UCSD-AML1 (cell line): ENCODE measurements around the gene MYO9B.
"Not testable (repeated sequence)": the region's sequence is repeated elsewhere in the genome, so short reads cannot be mapped to it uniquely, and the experiment has no call there.

Experiments
- DNase-seq: peaks from one replicate; lab custom pipeline; 2025; ENCODE audit not compliant: unreplicated experiment; lab: John Stamatoyannopoulos, UW

MYO9B gene

DNA sequence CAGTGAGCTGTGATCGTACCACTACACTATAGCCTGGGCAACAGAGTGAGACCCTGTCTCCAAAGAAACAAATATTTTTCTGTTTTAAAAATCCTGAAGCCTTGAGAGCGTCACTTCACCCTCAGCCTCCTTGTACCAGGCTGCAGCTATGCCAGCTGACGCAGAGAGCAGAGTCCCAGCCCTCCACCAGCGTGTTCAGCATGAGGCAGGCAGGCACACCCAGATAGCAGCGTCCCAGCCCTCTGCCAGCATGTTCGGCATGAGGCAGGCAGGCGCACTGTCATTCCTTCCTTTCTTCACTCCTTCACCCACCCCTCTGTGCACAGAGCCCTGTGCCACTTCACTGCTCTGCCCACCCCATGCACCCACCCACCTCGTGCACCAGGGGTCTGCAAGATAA is 96.3 kb downstream of the MYO9B start:
- no peak for DNase-seq

DNA sequence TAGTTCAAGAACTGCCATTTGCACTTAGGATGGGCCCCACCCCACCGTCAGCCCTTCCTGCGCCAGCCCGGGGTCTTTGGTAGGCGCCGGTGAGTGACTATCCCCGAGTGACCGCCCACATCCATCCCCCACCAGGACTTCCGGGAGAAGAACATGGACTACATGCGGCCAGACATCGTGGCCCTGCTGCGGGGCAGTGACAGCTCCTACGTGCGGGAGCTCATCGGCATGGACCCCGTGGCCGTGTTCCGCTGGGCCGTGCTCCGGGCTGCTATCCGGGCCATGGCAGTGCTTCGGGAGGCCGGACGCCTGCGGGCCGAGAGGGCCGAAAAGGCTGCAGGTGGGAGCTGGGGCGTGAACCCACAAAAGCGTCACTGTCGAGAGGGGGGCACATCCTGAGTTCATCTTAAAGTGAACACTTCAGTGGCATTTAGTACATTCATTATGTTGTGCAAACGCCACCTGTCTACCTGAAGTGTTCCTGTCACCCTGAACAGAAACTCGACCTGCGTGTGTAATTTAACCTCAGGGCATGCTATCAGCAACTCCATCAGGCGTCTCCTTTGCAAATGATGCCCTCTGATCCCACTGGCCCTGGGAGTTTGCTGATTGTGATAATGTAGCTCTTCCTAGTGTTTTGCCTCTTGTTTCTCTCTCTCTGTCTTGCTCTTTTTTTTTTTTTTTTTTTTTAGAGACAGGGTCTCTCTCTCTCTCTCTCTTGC is 97.2 kb downstream of the MYO9B start:
- DNase-seq = no peak

DNA sequence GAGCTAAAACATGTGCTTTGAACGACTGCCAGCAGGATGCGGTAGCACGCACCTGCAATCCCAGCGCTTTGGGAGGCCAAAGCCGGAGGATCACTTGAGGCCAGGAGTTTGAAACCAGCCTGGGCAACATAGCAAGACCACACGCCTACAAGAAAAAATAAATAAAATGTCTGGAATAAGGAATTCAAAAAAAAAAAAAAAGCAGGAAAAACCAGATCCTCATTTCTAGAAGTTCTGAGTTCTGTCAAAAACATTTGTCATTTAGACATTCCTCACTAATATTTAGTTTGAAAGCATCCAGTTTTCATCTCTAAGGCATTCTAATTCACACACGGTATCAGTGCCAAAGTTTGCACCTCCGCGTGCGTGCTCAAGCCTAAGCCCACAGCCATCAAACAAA is 102.7 kb downstream of the MYO9B start:
- no peak for DNase-seq

DNA sequence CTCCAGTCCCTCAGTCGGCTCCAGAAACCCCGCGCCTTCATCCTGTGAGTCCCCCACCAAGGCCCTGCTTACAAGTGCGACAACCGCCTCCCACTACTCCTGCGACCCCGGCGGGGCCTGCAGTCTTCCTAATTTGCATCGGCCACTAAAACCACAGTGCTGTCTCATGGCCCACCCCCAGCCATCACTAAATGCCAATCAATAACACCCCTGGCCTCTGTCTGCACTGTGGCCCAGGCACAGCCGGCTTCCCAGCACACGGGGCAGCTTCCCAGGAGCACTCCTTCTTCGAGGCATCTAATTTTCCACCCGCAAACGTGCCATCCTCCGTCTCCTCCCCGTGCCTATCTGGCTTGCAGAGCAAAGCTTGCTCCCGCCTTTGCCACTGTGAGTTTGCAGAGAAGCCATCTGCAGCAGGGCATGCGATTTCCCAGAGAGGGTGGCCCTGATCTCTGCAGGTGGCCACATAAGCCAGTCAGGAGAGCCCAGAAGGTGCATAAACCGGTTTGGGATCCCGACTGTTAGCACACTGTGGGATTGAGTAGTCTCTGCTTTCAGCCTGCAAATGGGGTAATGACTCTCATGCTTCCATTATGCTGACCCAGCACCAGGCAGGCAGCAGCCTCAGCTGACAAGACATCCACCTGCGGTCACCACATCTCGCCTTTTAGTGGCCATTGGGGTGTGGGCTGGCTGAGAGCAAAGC is 105.6 kb downstream of the MYO9B start:
- DNase-seq = no peak

DNA sequence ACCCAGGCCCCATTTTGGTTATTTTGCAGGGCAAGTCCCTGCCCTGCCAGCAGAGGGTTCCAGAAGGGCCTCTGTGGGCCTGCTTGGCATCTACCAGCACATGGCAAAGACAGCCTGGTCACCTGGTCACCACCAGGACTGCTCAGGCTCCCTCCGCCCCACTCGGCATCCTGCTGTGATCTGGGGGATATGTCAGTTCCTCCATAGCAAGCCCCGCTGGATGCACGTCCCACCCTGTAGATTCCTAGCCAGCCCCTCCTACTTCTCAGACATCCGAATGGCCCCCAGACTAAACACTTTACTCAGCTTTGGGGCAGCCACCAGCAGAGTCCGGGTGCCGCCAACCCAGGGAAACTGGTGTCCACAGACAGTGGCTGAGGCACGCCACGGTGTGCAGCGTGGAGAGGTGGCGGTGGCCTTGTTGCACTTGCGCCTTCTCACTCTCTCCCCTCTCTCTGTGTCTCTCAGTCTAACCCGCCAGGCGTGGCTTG is 107.7 kb downstream of the MYO9B start:
- DNase-seq = peak; percentile 37

DNA sequence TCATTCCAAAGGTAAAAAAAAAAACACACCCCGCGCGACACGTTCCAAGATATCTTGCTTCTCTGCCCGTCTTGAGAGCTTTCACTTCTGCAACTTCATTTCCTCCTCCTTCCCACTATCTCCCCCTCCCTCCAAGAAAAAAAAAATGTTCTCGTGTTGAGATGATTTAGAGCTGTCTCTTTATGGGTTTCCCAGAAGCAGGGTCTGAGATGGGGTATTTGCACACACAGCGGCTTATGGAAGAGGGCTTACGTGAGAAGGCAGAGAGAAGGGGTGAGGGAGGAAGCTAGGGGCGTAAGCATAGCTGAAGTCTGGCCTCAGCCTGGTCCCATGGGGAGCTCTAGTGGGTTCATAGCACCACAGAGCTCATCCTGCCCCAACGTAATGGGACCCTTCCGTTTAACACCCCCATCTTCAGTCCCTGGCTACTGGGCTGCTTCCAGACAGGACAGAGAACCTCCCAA is 108.3 kb downstream of the MYO9B start:
- DNase-seq = peak; percentile 45

DNA sequence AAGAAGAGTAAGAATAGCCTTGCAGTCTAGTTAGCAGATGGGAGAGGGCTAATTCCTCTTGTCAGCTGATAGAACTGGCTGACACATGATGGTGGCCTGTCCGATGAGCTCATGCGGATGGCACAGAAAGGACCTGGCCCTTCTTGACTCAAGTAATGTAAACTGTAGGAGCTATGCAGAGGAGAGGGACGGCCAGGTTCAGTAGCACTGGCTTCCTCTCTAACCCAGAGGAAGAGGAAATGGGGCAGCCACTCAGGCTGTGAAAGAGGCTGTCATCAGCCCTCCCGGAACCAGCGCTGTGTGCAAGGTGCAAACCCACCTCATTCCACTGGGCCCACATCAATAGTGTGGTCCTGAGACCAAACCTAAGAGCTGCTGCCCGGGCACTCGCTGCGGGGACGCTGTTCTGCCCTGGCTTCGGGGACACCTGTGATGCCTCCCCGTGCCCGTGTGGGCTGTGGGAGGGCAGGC is 108.8 kb downstream of the MYO9B start:
- peak; percentile 45 for DNase-seq

DNA sequence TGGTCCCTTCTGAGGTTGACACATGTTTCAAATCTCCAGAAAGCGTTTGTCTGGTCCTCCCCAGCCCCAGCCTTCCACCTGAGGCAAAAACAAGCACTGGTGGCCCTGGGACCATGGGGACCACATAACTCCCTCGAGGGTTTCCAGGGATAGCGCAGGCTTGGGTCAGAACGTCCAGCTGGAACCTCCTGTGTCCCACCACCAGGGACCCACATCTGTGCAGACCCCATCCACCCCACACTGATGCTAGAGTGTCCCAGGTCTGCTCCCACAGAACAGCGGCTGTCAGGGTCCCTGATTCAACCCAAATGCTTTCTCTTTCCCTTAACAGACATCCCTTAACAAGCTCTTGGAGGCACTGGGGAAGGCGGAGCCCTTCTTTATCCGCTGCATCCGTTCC is 110.0 kb downstream of the MYO9B start:
- no peak for DNase-seq

DNA sequence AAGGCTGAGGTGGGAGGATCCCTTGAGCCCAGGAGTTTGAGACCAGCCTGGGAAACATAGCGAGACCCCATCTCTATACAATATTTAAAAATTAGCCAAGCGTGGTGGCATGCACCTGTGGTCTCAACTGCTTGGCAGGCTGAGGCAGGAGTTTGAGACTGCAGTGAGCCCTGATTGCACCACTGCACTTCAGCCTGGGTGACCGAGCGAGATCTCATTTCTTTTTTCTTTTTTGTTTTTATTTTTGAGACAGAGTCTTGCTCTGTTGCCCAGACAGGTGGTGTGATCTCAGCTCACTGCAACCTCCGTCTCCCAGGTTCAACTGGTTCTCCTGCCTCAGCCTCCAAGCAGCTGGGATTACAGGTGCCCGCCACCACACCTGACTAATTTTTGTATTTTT is 116.2 kb downstream of the MYO9B start:
- not testable (repeated sequence) for DNase-seq

DNA sequence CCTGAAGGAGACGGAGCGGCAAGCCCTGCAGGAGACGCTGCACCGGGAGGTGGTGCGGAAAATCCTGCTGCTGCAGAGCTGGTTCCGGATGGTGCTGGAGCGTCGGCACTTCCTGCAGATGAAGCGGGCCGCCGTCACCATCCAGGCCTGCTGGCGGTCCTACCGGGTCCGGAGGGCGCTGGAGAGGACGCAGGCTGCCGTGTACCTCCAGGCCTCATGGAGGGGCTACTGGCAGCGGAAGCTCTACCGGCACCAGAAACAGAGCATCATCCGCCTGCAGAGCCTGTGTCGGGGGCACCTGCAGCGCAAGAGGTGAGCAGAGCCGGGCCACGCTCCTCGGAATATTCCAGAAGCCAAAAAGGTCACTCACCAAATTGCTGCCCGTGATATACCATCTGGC is 117.2 kb downstream of the MYO9B start:
- no peak for DNase-seq

DNA sequence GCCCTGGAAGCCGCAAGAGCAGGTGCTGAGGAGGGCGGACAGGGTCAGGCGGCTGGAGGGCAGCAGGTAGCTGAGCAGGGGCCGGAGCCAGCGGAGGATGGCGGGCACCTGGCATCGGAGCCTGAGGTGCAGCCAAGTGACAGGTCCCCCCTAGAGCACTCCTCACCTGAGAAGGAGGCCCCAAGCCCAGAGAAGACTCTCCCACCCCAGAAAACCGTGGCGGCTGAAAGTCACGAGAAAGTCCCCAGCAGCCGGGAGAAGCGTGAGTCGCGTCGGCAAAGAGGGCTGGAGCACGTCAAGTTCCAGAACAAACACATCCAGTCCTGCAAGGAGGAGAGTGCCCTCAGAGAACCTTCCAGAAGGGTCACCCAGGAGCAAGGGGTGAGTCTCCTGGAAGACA is 119.0 kb downstream of the MYO9B start:
- DNase-seq = no peak

DNA sequence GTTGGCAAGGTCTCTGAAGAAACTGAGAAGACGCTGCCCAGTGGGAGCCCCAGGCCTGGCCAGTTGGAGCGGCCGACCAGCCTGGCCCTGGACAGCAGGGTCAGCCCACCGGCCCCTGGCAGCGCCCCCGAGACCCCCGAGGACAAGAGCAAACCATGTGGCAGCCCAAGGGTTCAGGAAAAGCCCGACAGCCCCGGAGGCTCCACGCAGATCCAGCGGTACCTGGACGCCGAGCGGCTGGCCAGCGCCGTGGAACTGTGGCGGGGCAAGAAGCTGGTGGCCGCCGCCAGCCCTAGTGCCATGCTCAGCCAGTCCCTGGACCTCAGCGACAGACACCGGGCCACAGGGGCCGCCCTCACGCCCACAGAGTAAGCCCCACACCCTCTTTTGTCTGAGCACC is 119.5 kb downstream of the MYO9B start:
- DNase-seq = no peak

DNA sequence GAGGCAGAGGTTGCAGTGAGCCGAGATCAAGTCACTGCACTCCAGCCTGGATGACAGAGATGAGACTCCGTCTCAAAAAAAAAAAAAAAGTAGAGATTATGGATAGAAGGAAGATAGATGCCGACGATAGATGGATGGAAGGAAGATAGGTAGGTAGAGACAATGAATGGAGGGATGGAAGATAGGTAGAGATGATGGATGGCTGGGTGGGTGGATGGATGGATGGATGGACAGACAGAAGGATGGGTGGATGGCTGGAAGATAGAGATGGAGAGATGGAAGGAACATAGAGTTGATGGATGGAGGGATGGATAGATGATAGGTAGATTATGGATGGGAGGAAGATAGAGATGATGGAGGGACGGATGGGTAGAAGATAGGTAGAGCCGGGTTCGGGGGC is 121.0 kb downstream of the MYO9B start:
- DNase-seq = no peak

DNA sequence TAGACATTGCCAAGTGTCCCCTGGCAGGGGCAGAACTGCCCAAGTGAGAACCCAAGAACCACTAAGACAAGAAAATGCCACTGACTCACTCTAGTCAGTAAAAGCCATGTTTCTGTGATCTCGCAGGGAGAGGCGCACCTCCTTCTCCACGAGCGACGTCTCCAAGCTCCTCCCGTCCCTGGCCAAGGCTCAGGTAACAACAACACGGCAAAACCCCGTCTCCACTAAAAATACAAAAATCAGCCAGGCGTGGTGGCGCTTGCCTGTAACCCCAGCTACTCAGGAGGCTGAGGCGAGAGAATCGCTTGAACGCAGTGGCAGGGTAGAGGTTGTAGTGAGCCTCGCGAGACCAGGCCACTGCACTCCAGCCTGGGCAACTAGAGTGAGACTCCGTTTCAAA is 122.1 kb downstream of the MYO9B start:
- no peak for DNase-seq

DNA sequence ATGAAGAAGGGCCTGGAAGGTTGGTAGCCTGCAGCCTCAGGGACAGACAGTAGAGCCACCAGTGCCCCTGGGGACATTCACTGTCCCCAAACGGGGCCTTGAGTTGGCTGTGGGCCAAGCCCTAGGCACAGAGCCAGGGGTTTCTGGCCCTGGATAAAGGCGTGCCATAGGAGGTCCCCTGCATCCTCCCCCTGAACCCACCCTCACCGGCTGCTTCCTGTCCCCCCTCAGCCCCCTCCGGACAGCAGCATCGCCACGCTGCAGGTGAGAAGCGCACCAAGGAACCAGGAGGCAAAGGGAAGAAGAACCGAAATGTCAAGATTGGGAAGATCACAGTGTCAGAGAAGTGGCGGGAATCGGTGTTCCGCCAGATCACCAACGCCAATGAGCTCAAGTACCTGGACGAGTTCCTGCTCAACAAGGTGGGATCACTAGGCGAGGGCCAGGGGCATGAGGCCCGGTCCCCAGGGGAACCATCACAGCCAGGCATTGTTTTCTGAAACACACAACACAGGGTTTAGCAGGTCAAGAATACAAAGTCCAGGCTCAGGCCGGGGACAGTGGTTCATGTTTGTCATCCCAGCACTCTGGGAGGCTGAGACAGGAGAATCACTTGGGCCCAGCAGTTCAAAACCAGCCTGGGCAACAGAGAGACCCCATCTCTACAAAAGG is 125.0 kb downstream of the MYO9B start:
- no peak for DNase-seq

DNA sequence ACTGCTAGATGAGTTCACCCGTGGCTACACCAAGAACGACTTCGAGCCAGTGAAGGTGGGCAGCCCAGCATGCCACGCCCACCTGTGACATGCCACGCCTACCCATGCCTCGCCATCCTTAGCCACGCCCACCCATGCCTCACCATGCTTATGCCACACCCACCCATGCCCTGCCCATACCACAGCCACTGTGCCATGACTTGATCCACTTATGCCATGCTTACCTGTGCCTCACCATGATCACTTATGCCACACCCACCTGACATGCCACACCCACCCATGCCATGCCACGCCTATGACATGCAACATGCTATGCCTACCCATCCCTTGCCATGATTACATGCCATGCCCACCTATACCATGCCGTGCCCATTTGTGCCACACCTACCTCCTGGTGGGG is 126.7 kb downstream of the MYO9B start:
- DNase-seq = no peak

DNA sequence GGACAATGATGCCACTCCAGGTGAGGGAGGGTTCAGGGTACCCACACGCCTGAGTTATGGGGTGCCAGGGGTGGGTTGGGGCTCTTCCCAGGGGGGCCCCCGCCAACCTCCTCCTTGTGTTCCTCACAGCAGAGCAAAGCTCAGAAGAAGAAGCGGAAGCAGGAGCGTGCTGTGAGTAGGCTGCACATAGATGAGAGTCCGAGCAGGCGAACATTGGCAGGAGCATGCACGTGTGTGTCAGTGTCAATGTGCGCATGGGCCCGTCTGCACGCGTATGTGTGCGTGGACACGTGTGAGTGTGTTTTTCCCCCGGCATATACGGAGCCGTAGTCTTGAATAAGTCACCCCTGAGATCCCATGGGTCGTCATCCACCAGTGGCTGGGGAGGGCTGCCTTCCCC is 127.1 kb downstream of the MYO9B start:
- DNase-seq = no peak

DNA sequence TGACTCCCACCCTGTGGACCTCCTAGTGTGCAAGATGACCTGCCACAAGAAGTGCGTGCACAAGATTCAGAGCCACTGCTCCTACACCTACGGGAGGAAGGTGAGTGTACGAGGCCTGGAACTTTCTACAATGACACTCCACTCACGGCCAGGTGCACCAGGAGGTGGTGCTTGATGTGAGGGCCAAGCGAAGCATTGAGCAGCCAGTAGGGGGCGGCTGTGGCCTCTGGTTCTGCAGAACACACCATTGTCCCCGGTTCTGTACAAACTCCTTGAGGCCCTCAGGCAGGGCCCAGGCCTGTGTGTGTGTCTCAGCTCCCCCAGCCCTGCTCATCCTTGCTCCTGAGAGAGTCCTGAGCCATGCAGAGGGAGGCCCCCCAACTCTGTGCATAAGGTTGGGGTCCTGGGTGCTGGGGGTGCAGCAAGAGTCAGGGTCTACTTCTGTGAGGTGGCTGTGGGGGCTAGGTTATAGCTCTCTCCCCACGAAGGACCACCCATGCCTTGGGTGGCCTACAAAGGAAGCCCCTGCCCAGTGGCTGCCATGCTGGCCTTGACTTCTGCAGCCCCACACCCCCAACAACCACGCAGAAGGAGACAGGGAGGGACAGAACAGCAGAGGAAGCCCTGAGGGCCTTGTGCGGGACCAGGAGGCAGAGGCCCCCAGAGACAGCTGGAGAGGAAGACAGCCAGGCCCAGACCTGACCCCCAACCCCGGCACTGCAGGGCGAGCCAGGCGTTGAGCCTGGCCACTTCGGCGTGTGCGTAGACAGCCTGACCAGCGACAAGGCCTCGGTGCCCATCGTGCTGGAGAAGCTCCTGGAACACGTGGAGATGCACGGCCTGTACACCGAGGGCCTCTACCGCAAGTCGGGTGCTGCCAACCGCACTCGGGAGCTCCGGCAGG is 129.9 kb downstream of the MYO9B start:
- DNase-seq = peak; percentile 51

DNA sequence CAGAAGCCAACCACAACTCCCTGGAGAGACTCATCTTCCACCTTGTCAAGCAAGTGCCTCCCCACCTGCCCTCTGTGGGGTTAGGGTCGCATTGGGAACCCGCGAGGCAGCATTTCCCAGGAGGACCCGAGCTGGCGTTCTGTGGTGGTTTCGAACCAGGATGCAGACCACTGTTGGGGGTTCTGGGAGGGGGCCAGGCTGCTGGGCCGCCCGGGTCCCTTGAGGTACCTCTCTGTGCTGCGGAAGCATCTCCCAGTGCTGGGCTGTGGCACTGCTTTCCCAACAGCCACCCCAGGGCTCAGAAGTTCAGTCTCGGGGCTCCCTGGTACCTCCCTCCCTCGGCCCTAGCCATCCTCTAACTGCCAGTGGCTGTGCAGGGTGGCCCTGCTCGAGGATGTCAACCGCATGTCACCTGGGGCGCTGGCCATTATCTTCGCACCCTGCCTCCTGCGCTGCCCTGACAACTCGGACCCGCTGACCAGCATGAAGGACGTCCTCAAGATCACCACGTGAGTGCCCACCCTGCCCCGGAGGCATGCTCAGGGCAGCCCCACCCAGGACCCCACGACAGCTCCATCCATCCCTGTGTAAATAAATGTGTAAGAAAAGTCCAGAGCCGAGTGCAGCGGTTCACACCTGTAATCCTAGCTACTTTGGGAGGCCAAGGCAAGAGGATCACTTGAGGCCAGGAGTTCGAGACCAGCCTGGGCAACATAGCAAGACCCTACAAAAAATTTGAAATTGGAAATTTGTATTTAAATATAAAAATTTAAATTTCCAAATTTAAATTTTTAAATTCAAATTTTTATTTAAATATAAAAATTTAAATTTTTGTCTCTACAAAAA is 131.4 kb downstream of the MYO9B start:
- no peak for DNase-seq
